ENCODE data around the gene ADISSP. TPM values are rescaled to one million over a fixed set of nuclear protein-coding genes. Genes with fewer than 3 reads are reported as not detected.

The ADISSP gene
- total RNA-seq, 3 donors from 2014 or later (not counting 1 experiment from before 2014, with no cell fraction given): 10.1 to 13.5 (median 12.3) TPM

GRCh38 chr20:3782597-3782996, 15.0 kb upstream of the ADISSP start:
- Mint-ChIP-seq H3K27me3 (ENCODE audit: low read depth in 2 of 2) (no peaks in the 10 kb centered on the region), H3K9me3 (no peaks in the 10 kb centered on the region), H3K4me1 (peaks cover 22 to 65% of the 10 kb centered on the region in 2 donors), H3K36me3 (no peaks in the 10 kb centered on the region), H3K4me3 (no peak overlapping the region), H3K27ac (peak overlapping the region; percentile 64 to 82)
- Histone ChIP-seq H3K9me3 (ENCODE audit: control insufficient read depth, insufficient read depth, low read length) (no peaks in the 10 kb centered on the region), H3K36me3 (ENCODE audit: control insufficient read depth, insufficient read depth, low read length) (no peaks in the 10 kb centered on the region), H3K4me3 (ENCODE audit: low read length) (no peak overlapping the region), H3K27ac (ENCODE audit: low read length) (no peak overlapping the region), H3K4me1 (ENCODE audit: control insufficient read depth, insufficient read depth, low read length) (peaks cover 43% of the 10 kb centered on the region), H3K27me3 (ENCODE audit: control insufficient read depth, insufficient read depth, low read length) (peaks cover 15% of the 10 kb centered on the region)
- DNase-seq (no peak), ATAC-seq (no peak)
- intact Hi-C loops (cut with micrococcal nuclease): loop anchor here (10.0 kb wide), 1 partner anchor 302 kb away; no protein-coding TSS in a partner anchor
- WGBS (ENCODE audit: insufficient coverage): 92% methylated on average over 6 of the region's 6 CpGs
- TF ChIP-seq CTCF (IDR thresholded peaks at IDR 0.05): no peak

GRCh38 chr20:3781153-3781910, 13.8 kb upstream of the ADISSP start, which contains the start of gene SPEF1:
SPEF1 (minus strand) TSS chr20:3781448; CDS start chr20:3781287, 161 bp downstream.
- peak in 1 of 2 donors; percentile 80 for DNase-seq
- Mint-ChIP-seq H3K27ac (peak within 1 kb of the TSS; percentile 64 to 82), H3K4me3 (peak within 1 kb of the TSS; percentile 18), H3K9me3 (no peaks in the 10 kb centered on the region), H3K27me3 (ENCODE audit: low read depth in 2 of 2) (no peaks in the 10 kb centered on the region), H3K36me3 (no peaks in the 10 kb centered on the region), H3K4me1 (peaks cover 26 to 69% of the 10 kb centered on the region in 2 donors)
- no peaks in the 10 kb centered on the region for H3K9me3 ChIP-seq (ENCODE audit: control insufficient read depth, insufficient read depth, low read length)
- no peak for TF ChIP-seq CTCF (IDR thresholded peaks at IDR 0.05)
- H3K27me3 ChIP-seq (ENCODE audit: control insufficient read depth, insufficient read depth, low read length): peaks cover 15% of the 10 kb centered on the region
- 23% methylated on average over 28 of the region's 28 CpGs for WGBS (ENCODE audit: insufficient coverage)
- no peak within 1 kb of the TSS for H3K27ac ChIP-seq (ENCODE audit: low read length)
- intact Hi-C loops (cut with micrococcal nuclease): loop anchor here (10.0 kb wide), 1 partner anchor 303 kb away; no protein-coding TSS in a partner anchor
- peak; percentile 36 to 56 (median 52) for ATAC-seq
- H3K4me3 ChIP-seq (ENCODE audit: low read length): no peak within 1 kb of the TSS
- H3K4me1 ChIP-seq (ENCODE audit: control insufficient read depth, insufficient read depth, low read length): peaks cover 48% of the 10 kb centered on the region
- no peaks in the 10 kb centered on the region for H3K36me3 ChIP-seq (ENCODE audit: control insufficient read depth, insufficient read depth, low read length)

DNA sequence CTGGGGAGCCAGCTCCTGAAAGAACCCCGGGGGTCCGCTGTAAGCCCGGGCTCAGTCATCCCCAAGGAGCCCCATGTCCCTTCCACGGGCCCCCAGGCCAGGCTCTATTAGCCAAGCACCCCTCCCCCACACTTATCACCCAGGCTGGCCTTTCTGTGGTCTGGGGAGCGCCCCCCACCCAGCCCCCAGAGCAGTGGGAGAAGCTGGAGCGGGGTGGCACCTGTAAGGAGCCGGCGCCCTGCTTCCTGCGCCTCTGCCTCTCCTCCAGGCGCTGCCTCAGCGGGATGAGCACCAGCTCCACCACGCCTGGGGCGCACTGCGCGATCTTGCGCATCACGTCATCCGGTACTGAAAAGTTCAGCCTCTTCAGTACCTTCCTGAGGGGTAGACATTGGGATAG, 11.4 kb upstream of the ADISSP start:
- 41% methylated on average over 18 of the region's 18 CpGs for WGBS (ENCODE audit: insufficient coverage)
- Histone ChIP-seq H3K9me3 (ENCODE audit: control insufficient read depth, insufficient read depth, low read length) (no peaks in the 10 kb centered on the region), H3K27me3 (ENCODE audit: control insufficient read depth, insufficient read depth, low read length) (peaks cover 15% of the 10 kb centered on the region), H3K4me1 (ENCODE audit: control insufficient read depth, insufficient read depth, low read length) (peaks cover 32% of the 10 kb centered on the region), H3K4me3 (ENCODE audit: low read length) (no peak overlapping the region), H3K36me3 (ENCODE audit: control insufficient read depth, insufficient read depth, low read length) (no peaks in the 10 kb centered on the region), H3K27ac (ENCODE audit: low read length) (no peak overlapping the region)
- Mint-ChIP-seq H3K9me3 (no peaks in the 10 kb centered on the region), H3K4me1 (peaks cover 26 to 55% of the 10 kb centered on the region in 2 donors), H3K4me3 (no peak overlapping the region), H3K36me3 (no peaks in the 10 kb centered on the region), H3K27me3 (ENCODE audit: low read depth in 2 of 2) (no peaks in the 10 kb centered on the region), H3K27ac (peak overlapping the region in 1 of 2 donors; percentile 74)
- ATAC-seq (no peak), DNase-seq (no peak)
- no peak for TF ChIP-seq CTCF (IDR thresholded peaks at IDR 0.05)
- intact Hi-C loops (cut with micrococcal nuclease): no loop called here

All from natural killer cell (primary cell).